GM10266 (cell line): ENCODE results near the gene ADAM19.

Experiments used
- DNase-seq: peaks from one replicate; pipeline ENCODE4 v3.0.0; 2012; ENCODE audit errors: extremely low spot score
- TF ChIP-seq, protein P1 (sequence below): IDR thresholded peaks from 2 replicates; pipeline ENCODE4 v1.5.1; 2012; ENCODE audit warnings: mild to moderate bottlenecking, low read depth; ENCODE audit not compliant: control insufficient read depth, insufficient read depth; ENCODE audit errors: missing control alignments

The ADAM19 gene

DNA sequence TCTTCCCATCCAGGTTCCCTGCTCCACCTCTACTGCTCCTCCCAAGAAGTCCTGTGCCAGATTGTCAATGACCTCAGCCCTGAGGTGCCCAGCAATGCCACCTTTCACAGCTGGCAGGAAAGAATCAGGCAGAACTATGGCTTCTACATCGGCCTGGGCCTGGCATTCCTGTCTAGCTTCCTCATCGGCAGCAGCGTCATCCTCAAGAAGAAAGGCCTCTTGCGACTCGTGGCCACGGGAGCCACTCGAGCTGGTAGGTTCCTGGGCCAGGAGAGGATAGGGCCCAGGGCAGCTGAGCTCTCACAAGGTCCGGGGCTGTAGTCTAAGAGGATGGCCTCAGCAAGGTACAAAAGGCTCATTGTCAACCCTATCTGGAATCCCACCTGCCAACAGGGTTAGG lies 112.5 kb downstream of the ADAM19 start:
- no peak for DNase-seq
- TF ChIP-seq, protein P1, sequence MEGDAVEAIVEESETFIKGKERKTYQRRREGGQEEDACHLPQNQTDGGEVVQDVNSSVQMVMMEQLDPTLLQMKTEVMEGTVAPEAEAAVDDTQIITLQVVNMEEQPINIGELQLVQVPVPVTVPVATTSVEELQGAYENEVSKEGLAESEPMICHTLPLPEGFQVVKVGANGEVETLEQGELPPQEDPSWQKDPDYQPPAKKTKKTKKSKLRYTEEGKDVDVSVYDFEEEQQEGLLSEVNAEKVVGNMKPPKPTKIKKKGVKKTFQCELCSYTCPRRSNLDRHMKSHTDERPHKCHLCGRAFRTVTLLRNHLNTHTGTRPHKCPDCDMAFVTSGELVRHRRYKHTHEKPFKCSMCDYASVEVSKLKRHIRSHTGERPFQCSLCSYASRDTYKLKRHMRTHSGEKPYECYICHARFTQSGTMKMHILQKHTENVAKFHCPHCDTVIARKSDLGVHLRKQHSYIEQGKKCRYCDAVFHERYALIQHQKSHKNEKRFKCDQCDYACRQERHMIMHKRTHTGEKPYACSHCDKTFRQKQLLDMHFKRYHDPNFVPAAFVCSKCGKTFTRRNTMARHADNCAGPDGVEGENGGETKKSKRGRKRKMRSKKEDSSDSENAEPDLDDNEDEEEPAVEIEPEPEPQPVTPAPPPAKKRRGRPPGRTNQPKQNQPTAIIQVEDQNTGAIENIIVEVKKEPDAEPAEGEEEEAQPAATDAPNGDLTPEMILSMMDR = no peak

DNA sequence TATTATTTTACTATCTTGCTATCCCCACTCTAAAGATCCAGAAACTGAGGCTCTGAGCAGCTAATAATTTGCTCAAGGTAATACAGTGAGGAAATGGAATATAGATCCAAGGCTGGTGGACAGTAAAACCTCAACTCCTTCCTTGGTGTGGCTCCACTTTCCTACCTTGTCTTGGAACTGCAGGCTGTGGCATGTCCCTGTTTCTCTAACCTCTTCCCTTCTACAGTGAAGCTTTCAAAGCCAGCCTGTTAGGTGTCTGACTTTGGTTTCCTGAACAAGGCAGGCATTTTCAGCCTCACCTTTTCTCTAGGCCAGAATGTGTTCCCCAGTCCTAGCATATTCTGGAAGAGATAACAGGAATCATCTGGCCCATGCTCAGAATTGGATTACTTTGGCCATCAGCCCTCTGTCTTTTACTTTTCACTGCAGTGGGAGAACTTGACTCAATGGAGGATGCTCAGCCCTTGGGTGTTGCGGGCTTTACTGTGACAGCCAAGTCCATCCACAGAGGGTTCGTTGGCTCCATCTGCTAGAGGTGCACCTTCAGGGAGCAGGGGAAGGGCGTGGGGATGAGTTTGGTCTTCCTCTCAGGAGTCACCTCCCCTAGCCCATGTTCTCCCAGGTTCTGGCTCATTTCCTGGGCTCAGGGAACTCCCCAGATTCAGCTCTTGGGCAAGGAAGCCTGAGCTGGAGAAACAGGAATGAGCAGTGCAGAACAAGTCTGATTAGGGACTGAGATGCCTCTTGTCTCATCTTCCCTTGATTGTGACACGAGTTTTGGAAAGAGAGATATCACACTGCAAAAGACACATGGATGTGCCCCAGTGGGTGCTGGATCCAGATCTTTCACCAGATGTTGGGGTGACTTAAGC lies 114.4 kb downstream of the ADAM19 start:
- no peak for DNase-seq
- TF ChIP-seq, protein P1 = no peak

DNA sequence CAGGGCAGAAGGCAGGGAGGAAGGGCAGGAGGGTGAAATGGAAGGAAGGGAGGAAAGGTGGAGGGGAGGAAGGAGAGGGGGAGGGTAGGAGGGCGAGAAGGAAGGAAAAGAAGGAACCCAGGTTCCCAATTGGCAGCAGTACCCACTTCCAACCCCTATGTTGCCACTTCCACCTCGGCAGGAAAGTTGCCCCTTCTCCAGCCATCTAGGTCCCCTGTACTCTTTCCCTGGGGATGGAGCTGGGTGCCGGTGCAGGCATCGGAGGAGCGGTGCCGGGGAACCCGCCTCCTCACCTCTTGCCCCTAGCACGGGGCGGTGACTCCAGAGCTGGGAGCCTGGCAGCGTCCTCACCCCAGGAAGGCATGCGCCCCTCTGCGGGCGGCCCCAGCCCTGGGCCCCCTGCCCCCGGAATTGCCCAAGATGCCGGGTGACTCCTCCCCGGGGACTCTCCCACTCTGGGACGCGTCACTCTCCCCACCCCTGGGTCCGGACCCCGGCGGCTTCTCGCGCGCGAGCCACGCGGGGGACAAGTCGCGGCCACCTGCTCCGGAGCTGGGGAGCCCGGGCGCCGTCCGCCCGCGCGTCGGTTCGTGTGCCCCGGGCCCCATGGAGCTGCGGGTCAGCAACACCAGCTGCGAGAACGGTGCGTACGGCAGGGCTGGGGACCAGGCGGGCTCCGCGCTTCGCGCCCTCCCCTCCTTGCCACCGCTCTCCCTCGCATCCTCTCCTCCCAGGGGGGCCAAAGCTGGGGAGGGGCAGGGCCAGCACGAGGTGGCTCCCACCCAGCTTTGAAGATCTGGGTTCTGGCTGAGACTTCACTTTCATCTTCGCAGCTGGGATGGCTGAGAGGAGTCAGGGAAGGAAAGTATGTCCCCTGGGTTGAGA lies 115.6 kb downstream of the ADAM19 start, which contains the start of gene NIPAL4:
NIPAL4 (plus strand) TSS at position 499 of the 885 bp plus-strand sequence; CDS start at position 607, 108 bp downstream.
- TF ChIP-seq, protein P1 = no peak
- DNase-seq = peak; percentile 38

DNA sequence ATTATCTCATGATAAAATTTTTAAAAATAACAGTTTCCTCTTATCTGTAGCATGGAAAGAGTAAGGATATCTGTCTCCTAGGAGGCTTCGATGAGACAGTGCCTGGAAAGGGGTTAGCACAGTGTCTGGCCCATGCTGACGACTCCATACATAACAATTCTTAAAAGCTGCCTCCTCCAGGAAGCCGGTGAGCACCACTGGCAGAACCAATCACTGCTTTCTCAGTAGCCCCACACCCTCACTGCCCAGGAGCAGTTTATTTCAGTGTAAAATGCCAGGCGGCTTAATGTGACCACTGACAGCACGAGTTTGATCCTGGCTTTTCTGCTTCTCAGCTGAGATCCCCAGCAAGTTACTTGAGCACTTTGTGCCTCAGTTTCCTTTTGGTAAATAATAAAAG lies 116.7 kb downstream of the ADAM19 start:
- TF ChIP-seq, protein P1 = no peak
- DNase-seq = no peak

DNA sequence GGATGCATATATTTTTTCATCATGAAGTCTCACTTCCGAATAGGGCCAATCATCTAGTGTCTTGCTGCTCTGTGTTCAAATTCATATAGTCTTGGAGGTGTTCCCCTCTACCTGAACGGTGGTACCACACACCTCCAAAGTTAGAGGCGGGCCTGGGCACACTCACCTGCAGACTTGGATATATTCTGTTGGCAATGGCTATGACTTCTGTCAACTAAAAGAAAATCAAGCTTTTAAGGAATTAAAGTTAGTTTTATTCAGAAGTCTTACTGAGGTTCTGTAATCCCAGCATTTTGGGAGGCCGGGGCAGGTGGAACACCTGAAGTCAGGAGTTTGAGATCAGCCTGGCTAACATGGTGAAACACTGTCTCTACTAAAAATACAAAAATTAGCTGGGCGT lies 118.2 kb downstream of the ADAM19 start:
- TF ChIP-seq, protein P1 = no peak
- no peak for DNase-seq

DNA sequence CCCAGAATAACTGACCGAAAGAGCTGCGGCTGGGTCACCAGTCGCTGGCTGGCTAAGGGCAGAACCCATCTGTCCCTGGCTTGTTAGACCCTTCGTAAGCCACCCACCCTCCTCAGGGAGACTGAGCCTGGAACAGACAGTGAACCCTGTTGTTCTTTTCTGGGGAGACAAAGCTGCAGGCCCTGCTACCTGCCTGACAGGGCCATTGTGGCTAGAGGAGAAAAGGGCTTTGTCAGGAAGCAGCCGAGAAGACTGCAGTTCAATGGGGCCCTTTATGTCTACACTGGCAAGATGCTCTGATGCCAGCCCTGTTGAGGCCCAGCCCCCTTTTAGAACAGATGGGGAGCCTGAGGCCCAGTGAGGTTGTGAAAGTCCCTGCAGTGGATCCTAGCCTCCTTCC lies 119.3 kb downstream of the ADAM19 start:
- TF ChIP-seq, protein P1 = no peak
- no peak for DNase-seq
